Activated effector memory CD4-positive, alpha-beta T cell treated with Interleukin-2 at 50 U/mL for 16 hours (primary cell): ENCODE data around the gene ANKS3.
"Not testable (repeated sequence)": the region's sequence is repeated elsewhere in the genome, so short reads cannot be mapped to it uniquely, and the experiment has no call there.

Source experiments
- DNase-seq: peaks from one replicate; pipeline ENCODE4 v3.0.0-alpha.2; 2020

The ANKS3 gene

GRCh38 chr16:4754865-4755264 is 20.8 kb upstream of the ANKS3 start:
- DNase-seq: no peak

GRCh38 chr16:4753227-4753626 is 19.2 kb upstream of the ANKS3 start:
- no peak for DNase-seq

- no peak for DNase-seq
Measured at GRCh38 chr16:4752351-4753100, 18.5 kb upstream of the ANKS3 start.

DNA sequence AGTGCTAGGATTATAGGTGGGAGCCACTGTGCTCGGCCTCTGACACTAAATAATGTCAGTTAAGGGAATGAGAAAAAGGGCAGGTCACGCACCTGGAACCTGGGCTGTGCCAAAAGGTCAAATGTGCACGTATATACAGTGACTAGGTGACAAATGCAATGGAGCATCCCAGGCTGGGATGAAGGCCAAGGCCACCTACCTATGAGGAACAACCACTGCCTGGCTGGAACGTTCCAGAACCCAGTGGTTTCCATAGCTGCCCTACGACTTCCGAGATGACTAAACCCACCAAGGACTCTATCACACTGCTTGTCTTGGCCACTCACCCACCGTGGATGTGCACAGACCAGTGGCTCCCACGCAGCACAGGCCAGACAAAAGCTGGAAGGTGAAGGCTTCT is 16.8 kb upstream of the ANKS3 start:
- no peak for DNase-seq

- DNase-seq: no peak
Measured at GRCh38 chr16:4749700-4750257, 15.7 kb upstream of the ANKS3 start.

- DNase-seq: no peak
Measured at GRCh38 chr16:4748682-4749411, 14.8 kb upstream of the ANKS3 start.

DNA sequence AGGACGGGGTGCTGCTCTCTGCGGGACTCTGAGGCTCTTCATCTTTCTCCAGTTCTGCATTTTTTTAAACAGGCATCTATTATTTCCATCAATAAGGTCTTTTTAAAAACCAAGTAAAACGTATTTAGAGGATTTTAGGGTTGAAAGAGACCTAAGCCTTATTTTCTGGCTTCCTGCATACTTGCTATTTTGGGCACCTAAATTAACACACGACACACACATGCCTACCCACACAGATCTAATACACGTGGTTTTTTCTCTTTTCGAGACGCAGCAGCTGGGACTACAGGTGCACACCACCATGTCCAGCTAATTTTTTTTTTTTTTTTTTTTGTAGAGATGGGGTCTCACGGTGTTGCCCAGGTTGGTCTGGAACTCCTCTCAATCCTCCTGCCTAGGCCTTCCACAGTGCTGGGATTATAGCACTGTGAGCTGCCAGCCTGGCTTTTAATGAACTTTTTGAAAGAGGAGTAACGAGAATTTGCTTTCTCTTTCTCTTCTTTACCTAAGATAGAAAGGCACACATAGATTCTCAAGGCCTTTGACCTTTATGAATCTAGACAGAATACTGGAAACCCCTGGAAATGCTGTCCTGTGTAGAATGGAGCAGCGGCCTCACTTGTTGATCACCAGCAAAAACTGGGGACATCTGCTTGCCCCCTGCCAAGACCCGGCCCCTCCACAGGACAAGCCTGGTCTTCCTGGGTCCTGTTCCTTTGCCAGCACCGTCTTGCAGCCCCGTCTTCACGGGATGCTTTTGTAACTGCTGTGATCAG is 14.0 kb upstream of the ANKS3 start:
- no peak for DNase-seq

DNA sequence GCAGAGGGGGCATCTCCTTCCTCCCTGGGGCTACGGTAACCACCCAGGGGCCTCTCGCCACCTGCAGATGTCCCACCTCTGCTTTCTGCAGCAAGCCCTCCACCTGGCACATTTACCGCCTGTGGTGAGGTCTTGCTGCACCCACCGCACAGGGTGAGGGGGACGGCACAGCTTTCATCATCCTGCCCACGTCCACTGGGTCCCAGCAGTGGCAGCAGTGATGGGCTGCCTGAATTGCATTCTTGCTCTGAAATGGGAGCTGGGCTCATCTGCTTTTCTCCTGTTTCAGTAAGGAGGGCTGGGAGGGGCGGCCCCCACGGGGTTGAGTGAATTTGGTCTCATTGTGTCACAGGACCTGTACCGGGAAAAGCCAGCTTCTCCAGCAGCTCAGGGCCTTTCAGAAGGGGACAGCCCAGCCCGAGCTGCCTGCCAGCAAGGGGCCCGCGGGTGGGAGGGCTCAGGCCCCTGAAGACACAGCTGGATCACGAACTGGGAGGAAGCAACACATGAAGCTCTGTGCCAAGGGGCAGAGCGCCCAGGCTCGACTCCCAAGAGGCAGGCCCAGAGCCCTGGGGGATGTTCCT is 13.0 kb upstream of the ANKS3 start:
- DNase-seq: no peak

- DNase-seq: no peak
Measured at GRCh38 chr16:4746215-4746614, 12.1 kb upstream of the ANKS3 start.

- no peak for DNase-seq
Measured at GRCh38 chr16:4745274-4745569, 11.2 kb upstream of the ANKS3 start.

DNA sequence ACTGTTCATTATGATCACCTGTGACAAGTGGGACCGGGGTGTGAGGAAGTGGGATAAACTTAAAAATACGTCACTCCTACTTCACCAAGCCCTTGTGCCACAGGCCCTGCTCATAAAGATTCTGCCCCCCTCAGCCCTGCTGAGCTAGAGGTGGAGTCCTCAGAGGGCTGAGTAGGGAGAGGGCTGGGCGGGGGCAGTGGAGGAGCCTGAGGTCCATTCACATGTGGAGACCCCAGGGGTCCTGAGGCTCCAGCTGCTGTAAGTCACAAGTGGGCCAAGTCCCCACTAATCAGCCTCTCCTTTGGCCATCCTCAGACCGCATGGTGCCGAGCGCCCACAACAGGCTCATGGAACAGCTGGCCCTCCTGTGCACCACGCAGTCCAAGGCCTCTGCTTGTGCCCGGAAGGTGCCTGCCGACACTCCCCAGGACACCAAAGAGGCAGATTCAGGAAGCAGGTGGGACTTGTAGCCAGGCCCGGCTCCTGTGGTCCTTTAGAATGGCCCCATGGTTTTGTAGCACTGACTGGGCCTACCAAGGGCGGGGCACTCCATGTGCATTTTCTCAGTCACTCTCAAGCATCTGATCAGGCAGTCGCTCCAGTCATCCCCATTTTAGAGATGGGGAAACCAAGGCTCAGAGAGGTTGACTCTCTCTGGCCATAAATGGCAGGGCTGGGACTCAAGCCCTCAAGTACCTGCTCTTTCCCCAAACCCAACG is 10.6 kb upstream of the ANKS3 start:
- DNase-seq: no peak

GRCh38 chr16:4743226-4743878 is 9.3 kb upstream of the ANKS3 start:
- DNase-seq: no peak

DNA sequence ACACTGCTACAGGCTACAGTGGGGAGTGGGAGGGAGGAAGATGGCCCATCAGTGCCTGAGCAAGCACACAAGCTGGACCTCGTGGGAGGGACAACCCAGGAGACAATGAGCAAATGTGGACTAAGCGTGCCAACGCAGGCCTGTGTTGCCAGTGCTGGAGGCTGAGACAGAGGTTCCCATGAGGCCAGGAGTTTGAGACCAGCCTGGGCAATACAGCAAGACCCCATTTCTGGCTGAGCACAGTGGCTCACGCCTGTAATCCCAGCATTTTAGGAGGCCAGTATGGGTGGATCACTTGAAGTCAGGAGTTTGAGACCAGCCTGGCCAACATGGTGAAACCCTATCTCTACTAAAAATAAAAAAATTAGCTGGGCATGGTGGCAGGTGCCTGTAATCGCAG is 4.3 kb upstream of the ANKS3 start:
- DNase-seq: not testable (repeated sequence)

DNA sequence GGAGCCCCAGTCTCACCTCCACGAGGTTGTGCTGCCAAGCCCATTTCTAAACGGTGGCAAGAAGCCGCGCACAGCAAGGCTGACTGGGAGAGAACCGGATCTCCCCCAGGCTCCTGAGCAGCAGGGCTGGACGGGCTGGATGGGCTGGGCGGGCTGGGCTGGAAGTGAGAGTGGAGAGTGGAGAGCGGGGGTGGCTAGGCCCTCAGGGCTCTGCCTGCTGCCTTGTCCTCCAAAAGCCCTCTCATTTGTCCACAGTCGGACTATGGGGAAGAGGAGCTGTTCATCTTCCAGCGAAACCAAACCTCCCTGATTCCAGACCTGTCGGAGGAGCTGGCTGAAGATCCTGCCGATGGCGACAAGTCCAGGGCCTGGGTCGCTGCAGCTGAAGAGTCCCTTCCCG is 3.5 kb upstream of the ANKS3 start:
- no peak for DNase-seq

DNA sequence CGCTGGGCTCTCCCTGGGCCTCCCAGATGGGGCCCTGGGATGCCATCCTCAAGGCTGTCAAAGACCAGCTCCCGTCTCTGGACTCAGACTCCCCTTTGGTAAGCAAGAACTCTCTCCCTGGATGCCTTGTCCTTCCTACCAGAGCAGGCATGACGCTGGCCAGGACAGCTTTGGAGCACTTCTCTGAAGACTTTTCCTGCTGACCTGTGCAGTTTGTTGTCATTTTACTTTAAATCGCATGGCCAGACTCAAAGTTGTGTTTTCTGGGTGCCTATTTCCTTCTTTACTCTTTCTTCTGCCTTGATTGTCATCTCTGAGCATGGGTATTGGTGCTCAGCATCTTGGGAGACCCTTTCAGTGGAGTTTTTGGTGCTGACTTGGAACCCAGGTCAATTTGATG is 2.5 kb upstream of the ANKS3 start:
- DNase-seq: no peak

- DNase-seq: peak; percentile 87
Measured at GRCh38 chr16:4734730-4735535, 862 bp upstream of the ANKS3 start.

GRCh38 chr16:4733747-4734062 is 366 bp downstream of the ANKS3 start:
- DNase-seq: no peak

GRCh38 chr16:4733211-4733742 is 794 bp downstream of the ANKS3 start:
- no peak for DNase-seq

GRCh38 chr16:4729876-4730275 is 4.2 kb downstream of the ANKS3 start:
- DNase-seq: no peak

GRCh38 chr16:4728676-4729075 is 5.4 kb downstream of the ANKS3 start:
- no peak for DNase-seq

DNA sequence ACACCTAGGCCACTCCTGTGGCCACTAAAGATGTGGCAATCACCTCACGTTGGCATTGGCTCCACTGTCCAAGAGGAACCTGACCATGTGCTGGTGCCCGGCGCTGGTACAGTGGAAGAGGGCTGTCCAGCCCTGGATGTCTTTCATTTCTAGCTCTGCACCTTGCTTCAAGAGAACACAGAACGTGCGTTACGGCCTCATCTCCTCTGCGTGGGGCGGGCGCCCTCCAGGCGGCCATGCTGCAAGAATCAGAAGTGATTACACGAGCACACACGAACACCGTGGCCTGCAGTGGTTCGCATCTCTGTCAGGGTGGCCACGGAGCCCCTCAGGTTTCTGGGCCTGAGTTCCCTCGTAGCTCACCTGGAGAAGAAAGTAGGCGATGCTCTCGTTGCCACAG is 7.5 kb downstream of the ANKS3 start:
- no peak for DNase-seq
